Muscle of leg (tissue), 11 donors: ENCODE measurements around the gene MEGF11. TPM values are rescaled to one million over a fixed set of nuclear protein-coding genes. Genes with fewer than 3 reads are reported as not detected.
A peak's percentile ranks its signal among the peaks of the same experiment; 100 is the strongest.

ENCODE experiments used
- DNase-seq: peaks from one replicate; pipeline ENCODE4 v3.0.0; 2013
- H3K27ac ChIP-seq: one replicate; pipeline ENCODE4 v1.5.1; 2013; ENCODE audit warnings: mild to moderate bottlenecking, low read length, control low read depth
- H3K27me3 ChIP-seq: one replicate; pipeline ENCODE4 v1.6.1; 2013; ENCODE audit warnings: low read length; ENCODE audit not compliant: control insufficient read depth, insufficient read depth
- H3K36me3 ChIP-seq: one replicate; pipeline ENCODE4 v1.6.1; 2013; ENCODE audit warnings: low read length; ENCODE audit not compliant: control insufficient read depth, insufficient read depth
- H3K4me1 ChIP-seq: one replicate; pipeline ENCODE4 v1.6.1; 2013; ENCODE audit warnings: low read length; ENCODE audit not compliant: control insufficient read depth, insufficient read depth
- H3K4me3 ChIP-seq: one replicate; pipeline ENCODE4 v1.5.1; 2013; ENCODE audit warnings: low read length, control low read depth
- H3K9me3 ChIP-seq: replicated peaks from 2 replicates; pipeline ENCODE4 v1.6.1; 2013; ENCODE audit warnings: low read depth, low read length; ENCODE audit not compliant: control insufficient read depth
- WGBS: methylation state at CpG from one replicate; pipeline ENCODE4 v1.1.5; 2013; ENCODE audit warnings: missing lambda C conversion rate; ENCODE audit not compliant: insufficient coverage; 5-methylcytosine and 5-hydroxymethylcytosine counted together
- polyA plus RNA-seq, 8 donors: library from polyadenylated mRNA; unstranded; fragments of 120-200 nt; gene quantifications; one replicate each; pipeline versions ENCODE4 v1.2.1 to v1.2.3, GENCODE V29; 2013; ENCODE audit warnings: inconsistent platforms in 1 of 8, low replicate concordance in 1 of 8; ENCODE audit not compliant: insufficient read length in 8 of 8, insufficient read depth in 1 of 8
- total RNA-seq: library from RNA; stranded (reverse); fragments of 120-200 nt; gene quantifications from one replicate; pipeline ENCODE4 v1.2.4, GENCODE V29; 2013

The MEGF11 gene
- total and polyA plus RNA-seq, 9 donors, result 0.13 to 0.68 (median 0.31) TPM

GRCh38 chr15:65927545-65927944 lies 326.0 kb downstream of the MEGF11 start:
- H3K4me1 ChIP-seq, result no peaks in the 10 kb centered on the region
- DNase-seq, result no peak
- no peaks in the 10 kb centered on the region for H3K9me3 ChIP-seq
- WGBS, result 61% methylated on average over 2 of the region's 2 CpGs
- H3K27ac ChIP-seq, result no peak overlapping the region
- no peaks in the 10 kb centered on the region for H3K27me3 ChIP-seq
- H3K4me3 ChIP-seq, result no peak overlapping the region
- no peaks in the 10 kb centered on the region for H3K36me3 ChIP-seq

- Histone ChIP-seq H3K4me1 (no peaks in the 10 kb centered on the region), H3K9me3 (no peaks in the 10 kb centered on the region), H3K27me3 (no peaks in the 10 kb centered on the region), H3K4me3 (no peak overlapping the region), H3K27ac (no peak overlapping the region), H3K36me3 (no peaks in the 10 kb centered on the region)
- WGBS, result 86% methylated on average over 1 of the region's 1 CpG
- DNase-seq, result no peak
These were observed 326.7 kb downstream of the MEGF11 start for GRCh38 chr15:65926899-65927298.

- no peaks in the 10 kb centered on the region for H3K36me3 ChIP-seq
- no peak overlapping the region for H3K27ac ChIP-seq
- WGBS, result no CpG with 5 or more reads among the region's 1 CpG
- H3K27me3 ChIP-seq, result no peaks in the 10 kb centered on the region
- no peaks in the 10 kb centered on the region for H3K9me3 ChIP-seq
- DNase-seq, result no peak
- no peak overlapping the region for H3K4me3 ChIP-seq
- no peaks in the 10 kb centered on the region for H3K4me1 ChIP-seq
These were observed 327.1 kb downstream of the MEGF11 start for GRCh38 chr15:65926459-65926858.

- no peaks in the 10 kb centered on the region for H3K27me3 ChIP-seq
These were observed 328.2 kb downstream of the MEGF11 start for GRCh38 chr15:65925338-65925737.

GRCh38 chr15:65924004-65924403 lies 329.5 kb downstream of the MEGF11 start:
- no peak for DNase-seq
- H3K4me3 ChIP-seq, result no peak overlapping the region
- no CpG with 5 or more reads among the region's 3 CpGs for WGBS
- H3K27ac ChIP-seq, result no peak overlapping the region
- H3K4me1 ChIP-seq, result no peaks in the 10 kb centered on the region
- no peaks in the 10 kb centered on the region for H3K27me3 ChIP-seq
- H3K9me3 ChIP-seq, result no peaks in the 10 kb centered on the region
- peaks cover under 1% of the 10 kb centered on the region for H3K36me3 ChIP-seq

More at GRCh38 chr15:65925338-65925737, 328.2 kb downstream of the MEGF11 start:
- H3K36me3 ChIP-seq, result no peaks in the 10 kb centered on the region
- no CpG with 5 or more reads among the region's 1 CpG for WGBS
- no peaks in the 10 kb centered on the region for H3K9me3 ChIP-seq
- no peak for DNase-seq
- no peaks in the 10 kb centered on the region for H3K4me1 ChIP-seq
- H3K27ac ChIP-seq, result no peak overlapping the region
- no peak overlapping the region for H3K4me3 ChIP-seq

- DNase-seq, result no peak
- Histone ChIP-seq H3K9me3 (no peaks in the 10 kb centered on the region), H3K4me3 (no peak overlapping the region), H3K4me1 (no peaks in the 10 kb centered on the region), H3K27ac (no peak overlapping the region), H3K27me3 (no peaks in the 10 kb centered on the region), H3K36me3 (peaks cover 5% of the 10 kb centered on the region)
- 69% methylated on average over 2 of the region's 5 CpGs for WGBS
These were observed 330.3 kb downstream of the MEGF11 start for GRCh38 chr15:65923264-65923663.

GRCh38 chr15:65922621-65923020 lies 330.9 kb downstream of the MEGF11 start:
- WGBS, result 66% methylated on average over 7 of the region's 7 CpGs

GRCh38 chr15:65921780-65922179 lies 331.8 kb downstream of the MEGF11 start:
- 67% methylated on average over 1 of the region's 5 CpGs for WGBS
- peaks cover 5% of the 10 kb centered on the region for H3K36me3 ChIP-seq
- DNase-seq, result no peak
- no peaks in the 10 kb centered on the region for H3K27me3 ChIP-seq
- H3K9me3 ChIP-seq, result no peaks in the 10 kb centered on the region
- H3K27ac ChIP-seq, result no peak overlapping the region
- no peak overlapping the region for H3K4me3 ChIP-seq
- H3K4me1 ChIP-seq, result peaks cover under 1% of the 10 kb centered on the region

More at GRCh38 chr15:65922621-65923020, 330.9 kb downstream of the MEGF11 start:
- H3K36me3 ChIP-seq, result peaks cover 5% of the 10 kb centered on the region
- H3K4me3 ChIP-seq, result no peak overlapping the region
- H3K27ac ChIP-seq, result no peak overlapping the region
- no peaks in the 10 kb centered on the region for H3K9me3 ChIP-seq
- H3K27me3 ChIP-seq, result no peaks in the 10 kb centered on the region
- no peak for DNase-seq
- H3K4me1 ChIP-seq, result no peaks in the 10 kb centered on the region

- H3K27me3 ChIP-seq, result no peaks in the 10 kb centered on the region
- peak; percentile 24 for DNase-seq
- H3K9me3 ChIP-seq, result no peaks in the 10 kb centered on the region
- H3K4me1 ChIP-seq, result peaks cover 4% of the 10 kb centered on the region
- no peak overlapping the region for H3K27ac ChIP-seq
- 80% methylated on average over 1 of the region's 4 CpGs for WGBS
- no peak overlapping the region for H3K4me3 ChIP-seq
- peaks cover 5% of the 10 kb centered on the region for H3K36me3 ChIP-seq
These were observed 332.7 kb downstream of the MEGF11 start for GRCh38 chr15:65920825-65921309.

- no peak for DNase-seq
- Histone ChIP-seq H3K4me3 (no peak overlapping the region), H3K9me3 (no peaks in the 10 kb centered on the region), H3K27me3 (no peaks in the 10 kb centered on the region), H3K4me1 (peaks cover 4% of the 10 kb centered on the region), H3K27ac (no peak overlapping the region), H3K36me3 (peaks cover 5% of the 10 kb centered on the region)
- WGBS, result 36% methylated on average over 1 of the region's 1 CpG
These were observed 333.4 kb downstream of the MEGF11 start for GRCh38 chr15:65920121-65920520.

GRCh38 chr15:65919353-65919752 lies 334.2 kb downstream of the MEGF11 start:
- H3K4me1 ChIP-seq, result peaks cover 4% of the 10 kb centered on the region
- DNase-seq, result no peak
- H3K36me3 ChIP-seq, result peaks cover 5% of the 10 kb centered on the region
- H3K27me3 ChIP-seq, result no peaks in the 10 kb centered on the region
- no peak overlapping the region for H3K27ac ChIP-seq
- 93% methylated on average over 9 of the region's 9 CpGs for WGBS
- no peaks in the 10 kb centered on the region for H3K9me3 ChIP-seq
- H3K4me3 ChIP-seq, result no peak overlapping the region
